GM12874 (cell line): ENCODE data around the gene FABP6.

Experiments
- TF ChIP-seq, protein P1 (sequence below): IDR thresholded peaks from 2 replicates; pipeline ENCODE4 v1.5.1; 2011; ENCODE audit warnings: low read depth, mild to moderate bottlenecking, control low read depth, low read length, moderate library complexity; ENCODE audit not compliant: insufficient read depth

Gene FABP6

GRCh38 chr5:160260006-160260775 lies 30.9 kb downstream of the FABP6 start:
- TF ChIP-seq, protein P1, sequence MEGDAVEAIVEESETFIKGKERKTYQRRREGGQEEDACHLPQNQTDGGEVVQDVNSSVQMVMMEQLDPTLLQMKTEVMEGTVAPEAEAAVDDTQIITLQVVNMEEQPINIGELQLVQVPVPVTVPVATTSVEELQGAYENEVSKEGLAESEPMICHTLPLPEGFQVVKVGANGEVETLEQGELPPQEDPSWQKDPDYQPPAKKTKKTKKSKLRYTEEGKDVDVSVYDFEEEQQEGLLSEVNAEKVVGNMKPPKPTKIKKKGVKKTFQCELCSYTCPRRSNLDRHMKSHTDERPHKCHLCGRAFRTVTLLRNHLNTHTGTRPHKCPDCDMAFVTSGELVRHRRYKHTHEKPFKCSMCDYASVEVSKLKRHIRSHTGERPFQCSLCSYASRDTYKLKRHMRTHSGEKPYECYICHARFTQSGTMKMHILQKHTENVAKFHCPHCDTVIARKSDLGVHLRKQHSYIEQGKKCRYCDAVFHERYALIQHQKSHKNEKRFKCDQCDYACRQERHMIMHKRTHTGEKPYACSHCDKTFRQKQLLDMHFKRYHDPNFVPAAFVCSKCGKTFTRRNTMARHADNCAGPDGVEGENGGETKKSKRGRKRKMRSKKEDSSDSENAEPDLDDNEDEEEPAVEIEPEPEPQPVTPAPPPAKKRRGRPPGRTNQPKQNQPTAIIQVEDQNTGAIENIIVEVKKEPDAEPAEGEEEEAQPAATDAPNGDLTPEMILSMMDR: no peak

DNA sequence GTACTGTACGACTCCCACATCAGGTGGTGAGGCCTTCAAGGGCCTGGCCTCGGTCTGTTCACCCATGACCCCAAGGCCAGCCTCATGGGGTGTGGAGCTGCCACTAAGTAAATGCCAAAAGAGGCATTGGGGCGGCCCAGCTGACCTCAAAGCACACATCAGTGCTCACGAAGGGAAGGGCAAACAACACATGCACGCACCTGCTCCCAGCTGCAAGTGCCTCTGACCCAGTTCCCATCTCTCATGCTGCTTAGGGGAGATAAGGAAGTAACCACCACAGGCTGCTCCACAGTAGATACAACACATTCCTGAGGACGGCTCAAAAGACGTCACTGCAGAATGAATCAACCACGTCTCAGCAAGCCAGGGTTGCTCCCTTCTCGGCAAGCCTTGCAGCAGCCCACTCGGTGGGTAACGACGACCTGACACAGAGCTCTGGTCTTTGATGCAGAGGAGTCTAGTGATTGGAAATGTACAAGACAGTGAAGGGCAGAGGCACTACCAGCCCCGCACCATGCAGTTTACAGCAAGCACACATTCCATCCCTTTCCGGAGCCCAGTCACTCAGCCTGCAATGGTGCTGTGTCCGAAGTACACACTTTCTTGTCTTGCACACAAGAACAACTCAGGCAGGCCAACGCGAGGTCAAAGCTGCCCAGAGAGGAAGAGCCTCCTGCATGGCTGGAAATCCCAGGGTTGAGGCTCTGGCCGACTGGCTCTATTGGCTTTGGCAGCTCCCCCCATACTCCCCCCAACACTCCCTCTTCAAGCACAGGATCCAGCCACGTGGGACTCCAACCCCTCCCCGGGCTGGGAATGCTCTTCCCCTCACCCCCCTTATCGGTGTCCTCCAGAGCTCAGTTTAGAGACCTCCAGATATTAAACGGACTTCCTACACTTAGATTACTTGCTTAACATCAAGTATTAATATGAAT lies 31.8 kb downstream of the FABP6 start:
- TF ChIP-seq, protein P1: no peak

GRCh38 chr5:160262151-160263074 lies 33.1 kb downstream of the FABP6 start:
- TF ChIP-seq, protein P1: no peak

DNA sequence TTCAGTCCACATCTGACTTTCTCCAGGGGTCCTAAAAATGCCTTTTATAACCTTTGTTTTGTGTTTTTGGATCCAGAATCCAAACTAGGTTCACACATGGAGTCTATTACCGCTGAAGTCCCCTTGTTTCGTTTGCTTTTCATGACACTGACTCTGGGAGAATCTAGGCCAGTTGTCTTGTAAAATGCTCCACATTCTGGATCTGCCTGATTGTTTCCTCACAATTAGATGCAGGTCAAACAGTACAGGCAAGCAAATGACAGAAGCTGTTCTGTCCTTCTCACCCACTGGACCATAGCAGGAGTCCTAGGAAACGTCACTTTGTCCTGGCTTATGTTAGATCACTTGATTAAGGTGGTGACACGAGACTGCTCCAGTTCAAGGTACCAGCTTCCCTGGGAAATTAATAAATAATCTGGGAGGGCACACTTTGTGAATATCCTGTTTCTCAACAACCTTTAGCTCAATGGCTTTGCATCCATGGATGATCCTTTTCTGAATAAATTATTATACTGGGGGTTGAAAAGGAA lies 34.1 kb downstream of the FABP6 start:
- TF ChIP-seq, protein P1: no peak

GRCh38 chr5:160266044-160266443 lies 36.7 kb downstream of the FABP6 start:
- TF ChIP-seq, protein P1: no peak

GRCh38 chr5:160266752-160267345 lies 37.5 kb downstream of the FABP6 start:
- TF ChIP-seq, protein P1: no peak
